ENCODE data around the gene PSMD13. TPM values are rescaled to one million over a fixed set of nuclear protein-coding genes. Genes with fewer than 3 reads are reported as not detected.

PSMD13 gene
- total and polyA plus RNA-seq, 2 of the 13 experiments (the other 11 are each of a cell fraction or from before 2014, with no cell fraction given), result 83.0 to 117 TPM

GRCh38 chr11:276219-276618 is 39.4 kb downstream of the PSMD13 start:
- Histone ChIP-seq H4K20me1 (ENCODE audit: insufficient read depth, low read length) (no peaks in the 10 kb centered on the region), H3K27me3 (ENCODE audit: control insufficient read depth in 1 of 2, insufficient read depth in 2 of 2, low read length in 2 of 2) (peaks cover 4 to 45% of the 10 kb centered on the region in 2 experiments; a peak in 4 of 5 replicates)
- no peak for TF ChIP-seq RERE (CRISPR knock-in tag; IDR thresholded peaks at IDR 0.05; ENCODE audit: low read depth)
- no peak for TF ChIP-seq ARID3A (IDR thresholded peaks at IDR 0.05; ENCODE audit: low read depth, low read length)
- TF ChIP-seq ZMAT5 (CRISPR knock-in tag; IDR thresholded peaks at IDR 0.05; ENCODE audit: borderline replicate concordance, low read depth), result no peak
- TF ChIP-seq RBFOX2 (IDR thresholded peaks at IDR 0.05; ENCODE audit: low read depth, low read length), result no peak
- TF ChIP-seq ZBTB38 (CRISPR knock-in tag; IDR thresholded peaks at IDR 0.05), result no peak
- no peak for TF ChIP-seq ZNF414 (CRISPR knock-in tag; IDR thresholded peaks at IDR 0.05)
- no peak for TF ChIP-seq ZNF652 (CRISPR knock-in tag; IDR thresholded peaks at IDR 0.05; ENCODE audit: borderline replicate concordance, low read depth)
- TF ChIP-seq CSRNP2 (CRISPR knock-in tag; conservative IDR thresholded peaks at IDR 0.05; ENCODE audit: low read depth), result no peak
- no peak for TF ChIP-seq PRPF4 (IDR thresholded peaks at IDR 0.05; ENCODE audit: low read depth, low read length, poor library complexity, severe bottlenecking)
- no peak for TF ChIP-seq UBTF (CRISPR knock-in tag; IDR thresholded peaks at IDR 0.05)
- no peak for TF ChIP-seq ZNF816 (CRISPR knock-in tag; IDR thresholded peaks at IDR 0.05; ENCODE audit: borderline replicate concordance)

More at GRCh38 chr11:276219-276618, 39.4 kb downstream of the PSMD13 start:
- Histone ChIP-seq H3K4me1 (ENCODE audit: insufficient read depth, low read length) (peaks cover 15% of the 10 kb centered on the region), H3K4me2 (ENCODE audit: low read depth, low read length) (no peak overlapping the region), H3K36me3 (replicated peaks in 1 of 2; ENCODE audit: control insufficient read depth in 1 of 2, insufficient read depth in 2 of 2, low read length in 2 of 2) (no peaks in the 10 kb centered on the region), H3K4me3 (replicated peaks in 1 of 3; ENCODE audit: insufficient read depth in 1 of 3, low read depth in 2 of 3, low read length in 3 of 3) (no peak overlapping the region), H3K79me2 (ENCODE audit: insufficient read depth, low read length) (no peaks in the 10 kb centered on the region), H3K9me3 (ENCODE audit: low read length) (no peaks in the 10 kb centered on the region), H3K9ac (ENCODE audit: insufficient read depth, low read depth, low read length) (no peak overlapping the region), H3K27ac (ENCODE audit: extremely low read length, insufficient read depth, low read length) (no peak overlapping the region), H2AFZ (ENCODE audit: low read length) (no peak overlapping the region)
- intact Hi-C loops (cut with micrococcal nuclease; ENCODE audit: unreplicated experiment), result no loop called here
- ATAC-seq, result no peak
- no peak for FAIRE-seq
- in situ Hi-C loops (cut with HindIII; ENCODE audit: extremely low pct_ligation_motif_present, low pct_unique_long_range_greater_than_20kb), result no loop called here
- CTCF ChIA-PET (ENCODE audit: low intra/inter-chr PET ratio, low total read pairs), result no interaction called here
- no peak for DNase-seq (ENCODE audit: low spot score)
- BruUV-seq (replicated peaks), result no TSS peak
- POLR2A ChIA-PET, result no interaction called here

Data from HepG2 (cell line).